Heart right ventricle (tissue), 16 donors: ENCODE measurements around the gene SEMA5A. TPM values are rescaled to one million over a fixed set of nuclear protein-coding genes. Genes with fewer than 3 reads are reported as not detected.

ENCODE experiments used
- ATAC-seq, 8 donors: fragments of 200-7000 bp; cut with Tn5 transposase; one replicate each; pipeline ENCODE4 v1.9.1; 2020; ENCODE audit warnings: mild to moderate bottlenecking in 8 of 8, moderate library complexity in 8 of 8, moderate number of reproducible peaks in 1 of 8
- DNase-seq, 2 donors: peaks; one replicate each; pipeline ENCODE4 v3.0.0-alpha.2; 2020
- H3K27ac ChIP-seq, 10 donors: fragments of 200-600 bp; sonication (generic) in 2 of 10; one replicate each; pipeline versions ENCODE4 v1.5.0 to v1.8.0; 2020 to 2022; ENCODE audit warnings: mild to moderate bottlenecking in 3 of 10
- H3K27me3 ChIP-seq, 7 donors: fragments of 200-600 bp; one replicate each; pipeline ENCODE4 v1.8.0; 2021 to 2022; ENCODE audit warnings: mild to moderate bottlenecking in 2 of 7
- H3K36me3 ChIP-seq, 9 donors: fragments of 200-600 bp; sonication (generic) in 1 of 9; one replicate each; pipeline versions ENCODE4 v1.5.0 to v1.8.0; 2020 to 2022; ENCODE audit warnings: mild to moderate bottlenecking in 2 of 9
- H3K4me1 ChIP-seq, 9 donors: fragments of 200-600 bp; sonication (generic) in 1 of 9; one replicate each; pipeline versions ENCODE4 v1.5.0 to v1.8.0; 2020 to 2022; ENCODE audit warnings: mild to moderate bottlenecking in 4 of 9
- H3K4me3 ChIP-seq, 10 donors: fragments of 200-600 bp; sonication (generic) in 2 of 10; one replicate each; pipeline versions ENCODE4 v1.5.0 to v1.8.0; 2020 to 2022; ENCODE audit warnings: mild to moderate bottlenecking in 7 of 10, moderate library complexity in 2 of 10
- H3K9me3 ChIP-seq, 11 donors: fragments of 200-600 bp in 10 of 11; sonication (generic) in 2 of 11; one replicate each; pipeline versions ENCODE4 v1.5.0 to v1.8.0; 2013 to 2022; ENCODE audit warnings: mild to moderate bottlenecking in 2 of 11, control low read depth in 1 of 11, moderate library complexity in 1 of 11
- CTCF ChIP-seq, 9 donors: fragments of 200-600 bp; sonication (generic) in 2 of 9; IDR thresholded peaks; one replicate each; pipeline versions ENCODE4 v1.5.0 to v1.8.0; 2021 to 2022; ENCODE audit warnings: antibody characterized with exemption in 9 of 9, mild to moderate bottlenecking in 5 of 9, moderate library complexity in 1 of 9
- WGBS, 2 donors: extraction: QIAGEN DNeasy Blood & Tissue Kit; methylation state at CpG; one replicate each; pipeline ENCODE4 v1.1.7; 2013; ENCODE audit warnings: inconsistent platforms in 1 of 2; 5-methylcytosine and 5-hydroxymethylcytosine counted together
- intact Hi-C, 10 donors: fragments of 100-400 bp; cut with DNase I; formaldehyde crosslinking; loops; one replicate each; pipeline versions ENCODE4 v1.11.1 to v1.14.2; 2022
- polyA plus RNA-seq, 2 donors: library from polyadenylated mRNA; stranded (reverse); fragments of 200-250 nt; gene quantifications; one replicate each; pipeline ENCODE4 v1.2.3, GENCODE V29; 2013
- total RNA-seq, 10 donors: library from RNA; stranded (reverse); fragmentation: NEBNext Ultra II Directional in 3 of 10; extraction: Animal tissue kit (Norgen Biotek cat#: 25700) in 3 of 10; gene quantifications; one replicate each; pipeline versions ENCODE4 v1.2.1 to v1.2.4, GENCODE V29; 2021 to 2023
- donor health status: Arrhythmogenic right ventricular cardiomyopathy.
- donor health status: ischemic (EF 13 %, LVEDD 7.1; RV severe dilation, severe dysfunction).
- donor health status: healthy with polysubstance abuse.
- donor health status: DM: no; HTN: yes; CAD: no.
- donor health status: DM: no; HTN: no; CAD: no.
- donor health status: ischemic (EF 25% LVEDD 6.9; RV normal size, moderate dysfunction).
- donor health status: ischemic (EF 25% LVEDD 5.7; RV mildly dilated, moderate dysfunction).
- donor health status: healthy.
- donor health status: DM: yes; HTN: yes; CAD: no.
- donor health status: Ischemic cardiomyopathy.
- donor health status: ischemic (EF 35%, LVEDD 5.7; RV mildly dilated, moderate dysfunction).
- donor health status: nonischemic (EF 11% LVEDD 7.7; RV severe dilation, severe dysfunction).
- donor health status: DM: yes; HTN: yes; CAD: no.
- donor health status: PGD.
- donor health status: ischemic (EF 29% LVEDD 5.4; RV normal size, mild dysfunction).
- donor health status: nonischemic (EF 23%, LVEDD 6.1; RV moderate dilation, normal function).

Gene SEMA5A
- total and polyA plus RNA-seq, 12 donors, result 1.9 to 71.5 (median 48.0) TPM

DNA sequence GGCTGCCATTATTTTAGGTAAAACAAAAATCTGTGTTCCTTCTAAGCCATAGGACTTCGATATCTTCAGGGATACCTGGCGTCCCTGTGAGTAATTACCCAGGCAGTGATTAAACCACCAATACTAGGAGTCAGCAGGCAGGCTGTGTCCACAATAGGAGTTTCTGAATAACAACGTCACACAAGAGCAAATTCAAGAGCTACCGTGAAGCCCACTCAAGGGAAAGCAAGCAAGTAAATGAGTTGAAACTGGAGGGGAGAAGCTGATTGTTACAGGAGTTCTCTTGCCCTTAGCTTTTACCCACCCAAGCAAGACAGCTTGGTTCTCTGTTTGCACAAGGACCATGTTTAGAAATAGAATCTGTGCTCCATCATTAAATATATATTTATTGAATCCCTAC, 50.8 kb downstream of the SEMA5A start:
- no peak for TF ChIP-seq CTCF (IDR thresholded peaks at IDR 0.05)
- Histone ChIP-seq H3K36me3 (no peaks in the 10 kb centered on the region), H3K27ac (peak overlapping the region in 1 of 10 donors; percentile 17), H3K27me3 (no peaks in the 10 kb centered on the region), H3K4me1 (peaks cover 0 to 42% (median 11%) of the 10 kb centered on the region in 9 donors), H3K9me3 (no peaks in the 10 kb centered on the region), H3K4me3 (no peak overlapping the region)
- 80 to 84% methylated on average over 4 of the region's 4 CpGs for whole genome bisulfite sequencing, 2 donors
- intact Hi-C loops, result loop anchor here in 1 of 10 donors (10.0 kb wide), 1 partner anchor 130 kb away; no protein-coding TSS in a partner anchor
- ATAC-seq, result no peak
- no peak for DNase-seq

GRCh38 chr5:9494301-9494700, 51.6 kb downstream of the SEMA5A start:
- Histone ChIP-seq H3K36me3 (no peaks in the 10 kb centered on the region), H3K4me3 (no peak overlapping the region), H3K9me3 (no peaks in the 10 kb centered on the region), H3K27me3 (no peaks in the 10 kb centered on the region), H3K4me1 (peaks cover 0 to 45% (median 5%) of the 10 kb centered on the region in 9 donors), H3K27ac (no peak overlapping the region)
- WGBS, 2 donors, result 76 to 87% methylated on average over 3 of the region's 3 CpGs
- intact Hi-C loops, result loop anchor here in 1 of 10 donors (10.0 kb wide), 1 partner anchor 130 kb away; no protein-coding TSS in a partner anchor
- ATAC-seq (no peak), DNase-seq (no peak)
- no peak for TF ChIP-seq CTCF (IDR thresholded peaks at IDR 0.05)

DNA sequence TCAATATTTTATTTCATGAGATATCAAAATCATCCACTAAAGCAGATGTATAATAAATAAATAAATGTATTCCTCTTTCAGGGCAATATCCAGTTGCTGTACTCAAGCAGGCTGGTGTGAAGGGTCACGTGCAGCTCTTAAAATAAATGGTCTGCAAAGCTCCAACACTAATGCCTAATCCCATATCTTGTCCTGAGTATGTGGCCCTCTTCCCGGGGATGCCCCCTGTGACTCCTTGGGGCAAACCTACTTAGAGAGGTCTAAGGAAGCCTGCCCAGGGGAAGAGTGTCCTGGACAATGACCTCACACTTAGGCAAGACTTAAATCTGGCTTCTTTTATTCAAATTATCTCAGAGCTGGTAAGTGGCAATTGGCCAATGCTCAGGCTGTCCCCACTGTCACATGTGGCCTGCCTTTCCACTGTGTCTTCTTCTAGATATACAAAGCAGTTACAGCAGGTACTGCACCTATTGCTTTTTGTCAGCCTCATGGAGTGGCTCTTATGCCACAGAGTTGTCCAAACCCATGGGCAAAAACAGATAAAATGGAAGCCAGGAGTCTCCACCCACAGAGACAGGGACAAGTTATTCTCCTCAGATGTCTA, 55.3 kb downstream of the SEMA5A start:
- intact Hi-C loops, result loop anchor here in 1 of 10 donors (10.0 kb wide), 1 partner anchor 126 kb away; no protein-coding TSS in a partner anchor
- Histone ChIP-seq H3K27ac (peak overlapping the region in 5 of 10 donors; percentile 11 to 34 (median 28)), H3K4me3 (no peak overlapping the region)

DNA sequence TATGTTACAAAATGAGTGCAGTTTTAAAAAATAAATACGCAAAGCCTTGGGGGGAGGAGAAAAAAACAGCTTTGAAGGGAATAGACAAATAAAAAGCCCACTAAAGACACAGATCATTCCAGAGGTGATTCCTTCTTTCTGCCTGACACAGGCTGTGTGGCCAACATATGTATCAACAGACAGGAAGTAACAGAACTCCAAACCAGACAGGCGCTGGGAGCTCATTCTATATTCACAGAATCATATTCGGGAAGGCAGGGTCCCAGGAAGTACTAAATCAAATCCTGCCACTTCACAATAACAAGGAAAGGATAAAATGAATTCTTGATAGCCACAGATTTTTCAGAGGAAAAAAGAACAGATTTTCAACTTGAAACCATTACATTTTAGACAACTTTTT, 62.1 kb downstream of the SEMA5A start:
- no peak overlapping the region for H3K27ac ChIP-seq
- no peak for TF ChIP-seq CTCF (IDR thresholded peaks at IDR 0.05)
- H3K9me3 ChIP-seq, result peaks cover 0 to 17% (median 0%) of the 10 kb centered on the region in 11 donors
- no peaks in the 10 kb centered on the region for H3K27me3 ChIP-seq
- H3K4me1 ChIP-seq, result peaks cover 0 to 10% (median 0%) of the 10 kb centered on the region in 9 donors
- DNase-seq (no peak), ATAC-seq (no peak)
- WGBS, 2 donors, result 69 to 75% methylated on average over 3 of the region's 3 CpGs
- intact Hi-C loops, result no loop called here
- no peak overlapping the region for H3K4me3 ChIP-seq
- H3K36me3 ChIP-seq, result no peaks in the 10 kb centered on the region

More for the DNA sequence above, 55.3 kb downstream of the SEMA5A start:
- WGBS, 2 donors, result 32 to 45% methylated on average over 2 of the region's 2 CpGs
- Histone ChIP-seq H3K36me3 (no peaks in the 10 kb centered on the region), H3K9me3 (peaks cover 0 to 7% (median 0%) of the 10 kb centered on the region in 11 donors), H3K4me1 (peaks cover 0 to 30% (median 3%) of the 10 kb centered on the region in 9 donors), H3K27me3 (no peaks in the 10 kb centered on the region)
- DNase-seq (no peak), ATAC-seq (peak; percentile 51 to 95 (median 82))
- no peak for TF ChIP-seq CTCF (IDR thresholded peaks at IDR 0.05)
